Uterus (tissue), 4 donors: Measurements from ENCODE around the gene COPZ1. TPM values are rescaled to one million over a fixed set of nuclear protein-coding genes. Genes with fewer than 3 reads are reported as not detected.
"Not testable (repeated sequence)": the region's sequence is repeated elsewhere in the genome, so short reads cannot be mapped to it uniquely, and the experiment has no call there.

ENCODE experiments used
- DNase-seq, 2 donors: peaks; one replicate each; pipeline ENCODE4 v3.0.0-alpha.2; 2019 to 2020
- H3K27ac ChIP-seq, 2 donors: fragments of 200-600 bp; sonication (generic); 1 replicate in 1 of 2; 2 replicates in 1 of 2; pipeline ENCODE4 v1.5.1; 2016 to 2018
- H3K27me3 ChIP-seq, 2 donors: fragments of 200-600 bp; sonication (generic); one replicate each; pipeline ENCODE4 v1.5.1; 2018 to 2019; ENCODE audit warnings: control low read depth in 1 of 2
- H3K36me3 ChIP-seq, 2 donors: fragments of 200-600 bp; sonication (generic); one replicate each; pipeline ENCODE4 v1.5.1; 2019; ENCODE audit warnings: control low read depth in 1 of 2
- H3K4me1 ChIP-seq, 2 donors: fragments of 200-600 bp; sonication (generic); one replicate each; pipeline ENCODE4 v1.5.1; 2018 to 2019; ENCODE audit warnings: control low read depth in 1 of 2
- H3K4me3 ChIP-seq, 2 donors: fragments of 200-600 bp; sonication (generic); 1 replicate in 1 of 2; 2 replicates in 1 of 2; pipeline ENCODE4 v1.5.1; 2018 to 2019; ENCODE audit warnings: mild to moderate bottlenecking in 1 of 2
- H3K9me3 ChIP-seq, 2 donors: fragments of 200-600 bp; sonication (generic); one replicate each; pipeline ENCODE4 v1.5.1; 2019; ENCODE audit warnings: control low read depth in 1 of 2
- CTCF ChIP-seq, 4 experiments: fragments of 200-600 bp in 2 of 4; fragments of 450-650 bp in 2 of 4; sonication (generic) in 2 of 4; IDR thresholded peaks; one replicate each; pipeline ENCODE4 v1.5.1; 2016 to 2019; ENCODE audit warnings: antibody characterized with exemption in 4 of 4, mild to moderate bottlenecking in 2 of 4, moderate library complexity in 1 of 4
- POLR2A ChIP-seq, 2 donors: fragments of 450-650 bp; IDR thresholded peaks; one replicate each; pipeline ENCODE4 v1.6.1; 2016; ENCODE audit warnings: antibody characterized with exemption in 2 of 2, mild to moderate bottlenecking in 1 of 2, moderate library complexity in 1 of 2
- intact Hi-C: fragments of 100-400 bp; cut with DNase I; formaldehyde crosslinking; loops from one replicate; pipeline ENCODE4 v1.15.1; 2023; ENCODE audit warnings: low total_unique reads
- total RNA-seq, 4 donors: library from RNA; depleted of rRNA in 3 of 4; stranded (reverse); fragments of >200 nt in 3 of 4; gene quantifications; one replicate each; pipeline versions ENCODE4 v1.1.0 to v1.2.4, GENCODE V29; 2014 to 2023
- donor health status: DM: yes; HTN: yes; CAD: no.

COPZ1 gene
- total RNA-seq, 4 donors from 2014 or later: 32.3 to 141 (median 120) TPM

- DNase-seq: no peak
- no peaks in the 10 kb centered on the region for H3K9me3 ChIP-seq
- H3K4me3 ChIP-seq: no peak overlapping the region
- H3K27me3 ChIP-seq: peaks cover 0 to 5% of the 10 kb centered on the region in 2 donors
- TF ChIP-seq CTCF (IDR thresholded peaks at IDR 0.05) (no peak), POLR2A (IDR thresholded peaks at IDR 0.05) (no peak)
- no peak overlapping the region for H3K27ac ChIP-seq
- no peaks in the 10 kb centered on the region for H3K36me3 ChIP-seq
- intact Hi-C loops: no loop called here
- H3K4me1 ChIP-seq: no peaks in the 10 kb centered on the region
Observed at GRCh38 chr12:54301428-54302048, 23.4 kb upstream of the COPZ1 start.

- intact Hi-C loops: no loop called here
- no peaks in the 10 kb centered on the region for H3K4me1 ChIP-seq
- no peaks in the 10 kb centered on the region for H3K36me3 ChIP-seq
- no peak overlapping the region for H3K4me3 ChIP-seq
- DNase-seq: no peak
- TF ChIP-seq CTCF (IDR thresholded peaks at IDR 0.05) (no peak), POLR2A (IDR thresholded peaks at IDR 0.05) (no peak)
- peaks cover 0 to 5% of the 10 kb centered on the region in 2 donors for H3K27me3 ChIP-seq
- H3K27ac ChIP-seq: no peak overlapping the region
- H3K9me3 ChIP-seq: no peaks in the 10 kb centered on the region
Observed at GRCh38 chr12:54303640-54304039, 21.3 kb upstream of the COPZ1 start.

GRCh38 chr12:54304187-54304810 is 20.6 kb upstream of the COPZ1 start:
- Histone ChIP-seq H3K4me3 (no peak overlapping the region), H3K4me1 (no peaks in the 10 kb centered on the region), H3K27me3 (peaks cover 0 to 5% of the 10 kb centered on the region in 2 donors), H3K36me3 (no peaks in the 10 kb centered on the region), H3K9me3 (no peaks in the 10 kb centered on the region), H3K27ac (no peak overlapping the region)
- no peak for TF ChIP-seq POLR2A (IDR thresholded peaks at IDR 0.05)
- no peak for TF ChIP-seq CTCF (IDR thresholded peaks at IDR 0.05)
- intact Hi-C loops: no loop called here
- peak; percentile 28 to 33 for DNase-seq

- peaks cover 0 to 5% of the 10 kb centered on the region in 2 donors for H3K27me3 ChIP-seq
- H3K4me1 ChIP-seq: no peaks in the 10 kb centered on the region
- intact Hi-C loops: no loop called here
- H3K27ac ChIP-seq: no peak overlapping the region
- H3K9me3 ChIP-seq: no peaks in the 10 kb centered on the region
- DNase-seq: peak; percentile 44 to 45
- TF ChIP-seq POLR2A (IDR thresholded peaks at IDR 0.05) (no peak), CTCF (IDR thresholded peaks at IDR 0.05) (no peak)
- H3K4me3 ChIP-seq: no peak overlapping the region
- H3K36me3 ChIP-seq: no peaks in the 10 kb centered on the region
Observed at GRCh38 chr12:54306925-54307741, 17.8 kb upstream of the COPZ1 start.

- no peak for TF ChIP-seq CTCF (IDR thresholded peaks at IDR 0.05)
- no peak for TF ChIP-seq POLR2A (IDR thresholded peaks at IDR 0.05)
- intact Hi-C loops: no loop called here
- Histone ChIP-seq H3K9me3 (no peaks in the 10 kb centered on the region), H3K36me3 (no peaks in the 10 kb centered on the region), H3K4me3 (no peak overlapping the region), H3K4me1 (no peaks in the 10 kb centered on the region), H3K27ac (no peak overlapping the region), H3K27me3 (no peaks in the 10 kb centered on the region)
- no peak for DNase-seq
Observed at GRCh38 chr12:54311051-54311450, 13.9 kb upstream of the COPZ1 start.

- H3K4me1 ChIP-seq, H3K27ac ChIP-seq, intact Hi-C loops, H3K36me3 ChIP-seq, H3K27me3 ChIP-seq, DNase-seq, H3K9me3 ChIP-seq, H3K4me3 ChIP-seq: not testable (repeated sequence)
Observed at GRCh38 chr12:54312309-54312708, 12.6 kb upstream of the COPZ1 start.
